HG03575 (cell line): ENCODE data around the gene LRRC26.

Source experiments
- ATAC-seq: cut with Tn5 transposase; IDR thresholded peaks from one replicate; pipeline ENCODE4 v1.9.1; 2021; ENCODE audit not compliant: unreplicated experiment, insufficient number of reproducible peaks, low FRiP score; ENCODE audit errors: extremely low read depth

LRRC26 gene, protein sequence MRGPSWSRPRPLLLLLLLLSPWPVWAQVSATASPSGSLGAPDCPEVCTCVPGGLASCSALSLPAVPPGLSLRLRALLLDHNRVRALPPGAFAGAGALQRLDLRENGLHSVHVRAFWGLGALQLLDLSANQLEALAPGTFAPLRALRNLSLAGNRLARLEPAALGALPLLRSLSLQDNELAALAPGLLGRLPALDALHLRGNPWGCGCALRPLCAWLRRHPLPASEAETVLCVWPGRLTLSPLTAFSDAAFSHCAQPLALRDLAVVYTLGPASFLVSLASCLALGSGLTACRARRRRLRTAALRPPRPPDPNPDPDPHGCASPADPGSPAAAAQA

DNA sequence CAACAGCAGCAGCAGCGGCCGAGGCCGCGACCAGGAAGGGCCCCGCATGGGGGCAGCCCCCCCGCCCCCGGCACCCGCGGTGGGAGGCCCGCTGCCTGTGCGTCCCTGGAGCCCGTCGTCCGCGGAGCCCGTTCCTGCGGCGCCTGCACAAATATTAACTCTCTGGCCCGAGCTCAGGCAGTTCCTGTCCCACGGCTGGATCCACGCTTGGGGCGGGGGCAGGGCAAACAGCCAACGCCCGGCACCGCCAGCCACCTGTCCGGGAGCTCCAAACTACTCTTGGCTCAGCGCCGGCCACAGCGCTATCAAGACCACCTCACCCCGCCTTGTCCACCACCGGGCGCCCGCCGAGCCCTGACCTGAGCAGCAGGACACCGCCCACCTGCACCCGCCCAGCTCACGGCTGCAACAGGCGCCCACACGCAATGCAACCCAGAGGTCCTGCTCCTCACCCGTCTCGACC, at the start of gene LRRC26:
Gene LRRC26, minus strand, starts transcription at position 156 of the 463 bp plus-strand sequence. Its CDS starts 108 bp downstream, at position 48.
- ATAC-seq = no peak

DNA sequence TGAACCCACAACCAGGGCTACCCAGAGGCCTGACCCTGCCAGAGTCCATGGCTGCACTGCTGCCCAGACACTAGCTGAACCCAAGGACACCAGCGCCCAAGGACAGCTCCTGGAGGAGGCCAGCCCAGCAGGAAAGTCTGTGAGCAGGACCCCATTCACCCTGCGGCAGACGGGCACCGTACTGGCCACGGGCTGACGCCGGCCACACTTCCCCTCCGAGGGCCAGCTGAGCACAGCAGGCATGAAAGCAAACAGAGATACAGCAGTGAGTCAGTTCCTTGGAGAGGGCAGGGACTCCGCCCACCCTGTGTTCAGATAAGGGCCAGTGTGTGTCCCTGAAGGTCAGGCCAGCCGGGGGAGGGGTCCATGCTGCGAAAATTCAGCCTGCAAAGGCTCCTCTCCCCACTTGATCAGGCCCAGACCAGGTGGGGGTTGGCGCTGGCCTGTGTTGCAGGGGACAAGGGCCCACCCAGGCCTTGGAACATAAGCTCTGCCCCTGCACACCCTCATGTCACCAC, 49.0 kb upstream of the LRRC26 start:
- no peak for ATAC-seq

DNA sequence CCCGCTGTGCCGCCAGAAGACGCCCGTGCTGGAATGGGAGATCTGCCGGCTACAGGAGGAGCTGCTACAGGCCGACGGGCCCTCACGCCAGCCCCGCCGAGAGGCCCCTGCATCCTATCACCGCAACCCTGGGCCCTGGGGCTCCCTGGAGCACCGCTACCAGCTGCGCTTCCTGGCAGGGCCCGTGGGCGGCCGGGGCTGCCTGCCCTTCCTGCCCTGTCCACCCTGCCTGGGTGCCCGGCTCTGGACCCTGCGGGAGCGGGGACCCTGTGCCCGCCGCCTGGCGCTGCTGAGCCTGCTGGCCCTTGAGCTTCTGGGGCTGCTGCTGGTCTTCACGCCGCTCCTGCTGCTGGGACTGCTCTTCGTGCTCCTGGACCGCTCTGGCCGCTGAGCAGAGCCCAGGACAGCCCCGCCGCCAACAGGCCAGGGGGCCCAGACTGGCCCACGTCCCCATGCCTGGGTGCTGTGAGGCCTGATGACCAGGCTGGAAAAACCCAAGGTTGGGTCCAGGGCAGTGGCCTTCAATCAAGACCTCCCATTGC, 48.4 kb upstream of the LRRC26 start:
- no peak for ATAC-seq

DNA sequence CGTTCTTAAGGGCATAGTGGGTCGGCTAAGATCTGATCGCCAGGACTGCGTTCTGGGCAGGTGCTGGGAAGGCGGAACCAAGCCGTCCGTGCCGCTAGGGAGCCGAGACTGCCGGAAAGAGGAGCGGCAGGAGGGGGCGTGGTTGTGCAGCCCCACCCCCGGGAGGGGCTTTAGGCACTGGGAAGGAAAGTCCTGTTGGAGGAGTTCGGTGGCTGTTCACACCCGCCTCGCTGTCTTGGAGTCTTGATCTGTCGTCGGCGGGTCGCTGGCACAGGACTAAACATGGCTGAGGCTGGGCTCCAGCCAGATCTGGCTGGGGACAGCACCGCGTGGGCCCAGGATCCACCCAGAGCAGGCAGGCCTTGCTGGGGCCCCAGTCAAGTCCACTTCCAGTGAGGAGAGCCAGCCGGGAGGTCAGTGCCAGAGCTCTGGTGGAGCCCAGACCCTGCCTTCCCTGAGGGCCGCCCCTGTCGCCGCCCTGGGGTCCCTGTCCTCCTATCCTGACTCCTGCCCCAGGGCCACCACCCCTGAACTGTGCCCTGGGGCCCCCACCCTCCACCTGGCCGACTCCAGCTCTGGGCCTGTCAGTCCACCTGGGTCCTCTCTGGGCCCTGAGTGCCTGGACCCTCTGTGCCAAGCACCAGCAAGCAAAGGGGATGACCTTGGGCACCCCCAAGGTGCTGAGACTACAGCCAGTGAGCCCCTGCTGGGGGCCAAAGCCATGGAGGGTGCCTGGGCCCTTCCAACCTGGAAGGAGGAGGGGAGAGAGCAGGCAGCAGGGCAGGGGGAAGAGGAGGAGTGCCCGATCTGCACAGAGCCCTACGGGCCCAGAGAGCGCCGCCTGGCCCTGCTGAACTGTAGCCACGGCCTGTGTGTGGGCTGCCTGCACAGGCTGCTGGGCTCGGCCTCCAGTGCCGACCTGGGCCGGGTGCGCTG, 47.7 kb upstream of the LRRC26 start:
- ATAC-seq = no peak

DNA sequence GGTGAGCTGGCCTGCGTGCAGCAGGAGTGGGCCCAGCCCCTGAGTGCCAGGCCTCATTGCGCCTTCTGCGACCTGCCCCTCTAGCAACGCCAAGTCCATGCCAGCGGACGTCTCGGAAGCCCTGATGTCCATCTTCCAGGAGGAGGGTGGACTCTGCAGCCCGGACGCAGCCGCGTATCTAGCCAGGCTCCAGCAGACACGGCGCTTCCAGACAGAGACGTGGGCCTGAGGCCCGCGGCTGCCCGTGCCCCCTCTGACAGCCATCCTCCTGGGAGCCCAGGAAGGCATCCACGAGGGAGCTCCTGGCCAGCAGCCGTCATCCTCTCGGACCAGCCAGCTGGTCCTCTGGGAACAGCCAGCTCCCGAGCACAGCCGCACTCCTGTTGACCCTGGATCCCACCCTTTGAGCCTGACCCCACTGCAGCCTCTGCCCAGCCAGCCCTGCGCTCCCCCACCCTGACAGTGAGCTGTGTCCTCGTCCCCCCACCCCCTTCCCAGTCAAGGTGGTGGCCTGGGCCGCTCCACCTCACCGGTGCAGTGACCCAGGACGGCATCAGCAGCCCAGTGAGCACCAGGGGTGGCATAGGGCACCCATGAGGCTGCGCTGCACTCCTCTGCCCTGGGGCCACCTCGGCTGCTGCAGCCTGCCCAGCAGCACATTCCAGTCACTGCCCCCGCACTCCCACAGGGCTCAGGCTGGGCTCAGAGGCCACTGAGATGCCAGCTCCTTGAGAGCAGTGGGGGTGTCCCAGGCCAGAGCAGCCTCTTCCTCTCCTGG, 46.5 kb upstream of the LRRC26 start:
- ATAC-seq = no peak

DNA sequence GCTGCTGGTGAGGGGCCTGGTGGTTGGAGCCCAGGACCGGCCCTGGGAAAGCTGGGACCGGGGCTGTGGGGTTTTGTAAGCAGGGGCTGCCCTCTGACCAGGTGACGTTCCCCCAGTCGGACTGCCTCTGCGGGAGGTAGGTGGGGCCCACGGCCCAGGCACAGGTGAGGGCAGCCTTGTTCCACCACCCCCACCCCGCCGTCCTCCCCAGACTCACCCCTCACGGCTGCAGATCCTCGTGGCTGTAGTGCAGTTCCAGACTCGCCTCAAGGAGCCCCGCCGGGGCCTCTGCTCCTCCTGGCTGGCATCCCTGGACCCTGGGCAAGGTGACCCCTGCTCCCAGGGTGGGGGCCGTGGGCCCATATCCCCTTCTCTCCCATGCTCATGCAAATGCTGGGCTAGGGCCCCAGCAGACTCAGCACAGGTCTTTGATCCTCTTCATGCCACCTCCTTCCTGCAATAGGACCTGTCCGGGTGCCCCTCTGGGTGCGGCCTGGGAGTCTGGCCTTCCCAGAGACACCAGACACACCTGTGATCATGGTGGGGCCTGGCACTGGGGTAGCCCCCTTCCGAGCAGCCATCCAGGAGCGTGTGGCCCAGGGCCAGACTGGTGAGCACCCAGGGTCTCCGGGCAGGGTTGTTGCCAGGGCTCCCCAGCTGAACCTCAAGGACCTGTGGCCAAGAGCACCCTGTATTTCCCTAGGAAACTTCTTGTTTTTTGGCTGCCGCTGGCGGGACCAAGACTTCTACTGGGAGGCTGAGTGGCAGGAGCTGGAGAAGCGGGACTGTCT, 45.5 kb upstream of the LRRC26 start:
- no peak for ATAC-seq

DNA sequence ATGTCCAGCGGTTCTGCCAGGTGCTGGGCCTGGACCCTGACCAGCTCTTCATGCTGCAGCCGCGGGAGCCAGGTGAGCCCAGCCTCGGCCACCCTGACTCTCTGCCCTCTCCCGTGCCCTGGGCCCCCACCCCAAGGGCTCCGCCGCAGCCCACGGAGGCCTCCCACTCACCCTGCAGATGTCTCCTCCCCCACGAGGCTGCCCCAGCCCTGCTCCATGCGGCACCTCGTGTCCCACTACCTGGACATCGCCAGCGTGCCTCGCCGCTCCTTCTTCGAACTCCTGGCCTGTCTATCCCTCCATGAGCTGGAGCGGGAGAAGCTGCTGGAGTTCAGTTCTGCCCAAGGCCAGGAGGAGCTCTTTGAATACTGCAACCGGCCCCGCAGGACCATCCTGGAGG, 44.8 kb upstream of the LRRC26 start:
- ATAC-seq = no peak

DNA sequence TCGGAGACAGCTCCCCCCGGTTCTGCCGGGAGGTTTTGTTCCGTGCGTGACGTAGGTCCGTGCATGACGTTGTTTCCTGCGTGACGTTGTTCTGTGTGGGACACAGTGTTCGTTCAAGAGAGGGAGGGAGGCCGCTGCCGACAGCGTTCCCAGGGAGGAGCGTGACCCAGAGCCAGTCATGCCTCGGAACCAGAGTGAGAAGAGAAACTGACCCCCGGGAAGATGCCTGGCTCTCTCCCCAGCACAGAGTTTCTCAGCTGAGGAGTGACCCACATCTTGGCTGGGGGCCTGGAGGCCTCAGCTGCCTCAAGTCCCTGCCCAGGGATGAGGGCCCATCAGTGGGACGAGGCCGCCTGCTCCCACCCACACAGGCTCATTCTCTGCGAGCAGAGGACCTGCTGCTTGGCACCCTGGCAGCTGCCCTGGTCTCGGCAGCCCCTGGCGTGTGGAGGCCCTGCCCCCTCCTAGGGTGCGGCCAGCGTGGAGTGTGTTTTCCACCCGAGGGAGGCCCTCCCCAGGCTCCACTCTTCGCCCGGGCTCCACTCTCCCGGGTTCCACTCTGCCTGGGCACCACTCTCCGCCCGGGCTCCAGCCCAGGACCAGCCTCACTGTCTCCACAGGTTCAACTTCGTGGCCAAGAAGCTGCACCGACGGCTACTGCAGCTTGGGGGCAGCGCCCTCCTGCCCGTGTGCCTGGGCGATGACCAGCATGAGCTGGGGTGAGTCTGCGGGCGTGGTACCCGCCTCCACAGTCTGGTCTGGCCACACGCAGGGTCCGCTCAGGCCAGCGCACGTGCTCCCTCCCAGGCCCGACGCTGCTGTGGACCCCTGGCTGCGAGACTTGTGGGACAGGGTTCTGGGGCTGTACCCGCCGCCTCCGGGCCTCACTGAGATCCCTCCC, 43.6 kb upstream of the LRRC26 start:
- no peak for ATAC-seq

DNA sequence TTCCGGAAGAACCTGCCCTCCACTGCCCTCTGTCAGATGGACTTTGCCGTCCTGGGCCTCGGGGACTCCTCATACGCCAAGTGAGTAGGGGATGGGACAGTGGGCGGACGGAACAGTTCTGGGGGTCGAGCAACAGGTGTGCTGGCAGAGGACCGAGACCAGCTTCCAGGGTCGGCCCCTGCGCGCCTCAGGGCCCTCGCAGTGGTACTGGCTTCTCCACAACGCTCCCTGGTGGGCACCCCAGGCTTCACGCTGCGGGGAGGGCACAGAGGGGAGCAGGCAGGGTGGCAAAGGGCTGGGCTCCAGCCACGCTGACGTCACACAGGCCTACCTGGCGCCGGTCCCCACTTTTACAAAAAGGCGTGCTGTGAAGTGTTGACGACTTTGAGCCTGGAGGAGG, 42.7 kb upstream of the LRRC26 start:
- ATAC-seq = no peak

DNA sequence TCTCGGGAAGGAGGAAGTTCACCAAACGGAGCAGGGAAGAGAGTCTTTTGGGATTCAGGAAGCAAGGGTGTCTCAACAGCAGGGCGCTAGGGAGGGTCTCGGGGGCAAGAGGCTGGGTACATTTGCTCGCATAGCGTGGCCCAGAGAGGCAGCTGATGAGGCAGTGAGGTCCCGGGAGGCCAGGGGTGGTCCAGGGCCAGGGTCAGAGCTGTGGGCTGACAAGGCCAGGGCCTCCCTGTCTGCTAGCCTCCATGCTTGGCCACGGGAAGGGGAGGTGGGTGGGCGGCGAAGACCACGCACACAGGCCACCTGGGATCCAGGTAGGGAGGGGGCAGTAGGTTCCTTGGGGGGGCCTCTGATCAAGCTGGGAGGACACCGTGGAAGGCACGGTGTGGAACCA, 41.7 kb upstream of the LRRC26 start:
- no peak for ATAC-seq

DNA sequence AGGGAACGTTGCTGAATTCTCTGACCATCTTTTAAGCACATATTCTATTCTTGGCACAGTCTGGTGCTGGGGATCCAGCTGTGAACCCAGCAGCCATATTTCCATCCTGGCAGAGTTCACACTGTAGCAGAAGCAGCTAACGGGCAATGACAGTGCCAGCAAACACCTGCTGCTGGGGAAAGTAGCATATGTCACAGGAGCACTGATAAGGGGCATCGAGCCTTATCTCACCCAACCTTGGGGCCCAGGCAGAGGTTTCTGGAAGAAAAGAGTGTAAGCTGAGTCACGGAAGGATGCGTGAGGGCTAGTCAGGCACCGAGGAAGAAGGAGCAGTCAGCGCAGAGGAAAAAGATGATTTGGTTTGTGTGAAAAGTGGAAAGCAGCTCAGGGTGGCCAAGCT, 36.8 kb upstream of the LRRC26 start:
- no peak for ATAC-seq

DNA sequence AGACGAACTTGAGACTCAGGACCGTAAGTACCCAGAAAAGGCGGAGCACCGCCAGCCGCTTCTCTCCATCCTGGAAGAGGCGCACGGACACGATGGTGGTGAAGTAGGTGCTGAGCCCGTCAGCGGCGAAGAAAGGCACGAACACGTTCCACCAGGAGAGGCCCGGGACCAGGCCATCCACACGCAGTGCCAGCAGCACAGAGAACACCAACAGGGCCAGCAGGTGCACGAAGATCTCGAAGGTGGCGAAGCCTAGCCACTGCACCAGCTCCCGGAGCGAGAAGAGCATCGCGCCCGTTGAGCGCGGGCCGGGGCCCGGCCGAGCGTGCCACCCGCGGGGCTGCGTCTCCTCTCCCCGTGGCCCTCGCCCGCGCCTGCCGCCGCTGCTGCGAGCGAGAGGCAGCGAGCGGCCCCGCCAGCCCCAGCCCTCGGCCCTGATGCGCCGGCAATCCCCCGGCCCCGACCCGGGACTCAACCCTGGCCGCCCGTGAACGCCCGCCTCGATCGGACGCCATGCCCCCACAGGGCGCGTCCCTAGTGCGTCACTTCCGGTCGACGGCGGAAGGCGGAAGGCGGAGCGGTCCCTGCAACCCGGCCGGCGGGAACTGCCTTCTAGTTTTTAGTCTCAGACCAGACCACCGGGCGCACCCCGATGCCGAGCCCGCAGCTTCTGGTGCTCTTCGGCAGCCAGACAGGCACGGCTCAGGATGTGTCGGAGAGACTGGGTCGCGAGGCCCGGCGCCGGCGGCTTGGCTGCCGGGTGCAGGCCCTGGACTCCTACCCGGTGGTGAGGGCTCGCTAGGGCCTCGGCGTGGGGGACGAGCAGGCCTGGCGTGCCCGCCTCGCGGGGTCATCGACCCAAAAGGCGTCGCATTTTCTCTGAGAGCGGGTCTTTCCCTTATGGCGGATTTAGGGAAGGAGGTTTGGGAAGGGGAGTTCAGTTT, 35.5 kb upstream of the LRRC26 start, which contains the start of the genes NDOR1 and TMEM203:
Gene NDOR1, plus strand, starts transcription at position 575 of the 944 bp plus-strand sequence. Its CDS starts 78 bp downstream, at position 653.
Gene TMEM203, minus strand, starts transcription at position 523 of the 944 bp plus-strand sequence. Its CDS starts 234 bp downstream, at position 289.
- no peak for ATAC-seq

DNA sequence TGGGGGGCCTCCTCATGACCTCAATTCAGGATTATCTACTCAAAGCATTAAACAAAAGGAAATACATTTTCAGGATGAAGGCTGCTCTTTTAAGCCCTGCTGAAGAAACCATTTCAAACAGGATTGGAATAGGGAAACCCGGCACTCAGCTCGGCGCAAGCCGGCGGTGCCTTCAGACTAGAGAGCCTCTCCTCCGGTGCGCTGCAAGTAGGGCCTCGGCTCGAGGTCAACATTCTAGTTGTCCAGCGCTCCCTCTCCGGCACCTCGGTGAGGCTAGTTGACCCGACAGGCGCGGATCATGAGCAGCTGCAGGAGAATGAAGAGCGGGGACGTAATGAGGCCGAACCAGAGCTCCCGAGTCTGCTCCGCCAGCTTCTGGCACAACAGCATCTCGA, 34.9 kb upstream of the LRRC26 start:
- ATAC-seq = no peak

DNA sequence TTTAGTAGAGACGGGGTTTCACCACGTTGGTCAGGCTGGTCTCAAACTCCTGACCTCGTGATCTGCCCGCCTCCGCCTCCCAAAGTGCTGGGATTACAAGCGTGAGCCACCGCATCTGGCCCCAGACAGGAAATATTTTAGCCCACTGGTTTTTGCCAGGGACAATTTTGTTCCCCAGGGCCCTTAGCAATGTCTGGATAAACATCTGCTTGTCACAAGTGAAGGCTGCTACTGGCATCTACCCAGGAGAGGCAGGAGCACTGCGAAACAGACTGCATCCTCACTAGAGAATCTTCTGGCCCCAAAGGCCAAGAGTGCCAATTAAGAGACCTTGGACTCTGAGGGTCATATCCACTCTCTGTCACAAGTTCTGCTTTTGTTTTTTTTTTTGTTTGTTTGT, 33.1 kb upstream of the LRRC26 start:
- ATAC-seq = no peak

DNA sequence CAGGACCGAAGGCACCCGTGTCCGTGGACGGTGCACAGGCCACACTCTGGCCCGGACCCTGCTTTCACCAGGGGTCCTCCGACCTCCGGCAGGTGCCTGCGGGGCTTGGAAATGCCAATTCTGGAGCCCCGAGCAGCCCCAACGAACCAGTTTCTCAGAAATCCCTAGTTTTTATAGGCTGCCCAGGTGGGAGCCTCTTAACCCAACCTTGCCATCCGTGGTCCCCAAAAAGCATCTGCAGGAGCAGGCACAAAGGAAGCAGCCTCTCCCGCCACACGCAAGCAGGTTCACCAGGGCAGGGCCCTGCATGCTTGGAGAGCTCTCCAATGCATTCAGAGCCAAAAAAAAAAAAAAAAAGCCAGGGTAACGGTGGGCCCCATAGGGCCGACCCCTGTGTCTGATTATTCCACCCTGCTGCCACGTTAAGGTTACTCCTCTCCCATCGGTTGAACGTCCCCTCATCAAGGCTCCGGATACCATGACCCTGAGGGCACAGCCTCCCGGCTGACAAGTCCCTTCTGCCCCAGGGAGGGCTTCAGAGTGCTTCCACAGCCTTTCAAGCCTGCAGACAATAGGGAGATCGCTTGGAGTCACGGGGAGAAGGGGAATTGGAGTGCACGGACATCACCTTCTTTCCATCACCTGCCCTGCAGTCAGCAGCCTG, 31.5 kb upstream of the LRRC26 start:
- ATAC-seq = no peak
